GM12878 (cell line): Measurements from ENCODE around the gene VAV2. TPM values are rescaled to one million over a fixed set of nuclear protein-coding genes. Genes with fewer than 3 reads are reported as not detected.

Experiments
- ATAC-seq: fragments of 200-7000 bp; cut with Tn5 transposase; 3 replicates; pipeline ENCODE4 v1.9.1; 2020; ENCODE audit warnings: mild to moderate bottlenecking, moderate library complexity
- BruUV-seq: library from RNA; stranded (reverse); fragments of 400-500 nt; replicated peaks from 2 replicates; lab custom pipeline; 2021; lab: Mats Ljungman, UMichigan
- CTCF ChIA-PET: fragments of 300-600 bp; sonication (Branson Sonifier 250); formaldehyde crosslinking; extraction: SDS; loops from one replicate; lab custom pipeline; 2021; ENCODE audit warnings: inconsistent platforms; lab: Yijun Ruan, JAX
- POLR2A ChIA-PET: fragments of 350-600 bp; formaldehyde crosslinking; extraction: SDS; loops from one replicate; lab custom pipeline; 2021; ENCODE audit warnings: inconsistent platforms; lab: Charles Lee
- RAD21 ChIA-PET: fragments of 300-600 bp; sonication (Branson Sonifier 250); formaldehyde crosslinking; loops from one replicate; lab custom pipeline; 2023; ENCODE audit warnings: antibody characterized with exemption; ENCODE audit not compliant: unreplicated experiment; lab: Charles Lee
- SMC1A ChIA-PET: fragments of 300-600 bp; sonication (Branson Sonifier 250); formaldehyde crosslinking; loops from one replicate; lab custom pipeline; 2023; ENCODE audit not compliant: unreplicated experiment, uncharacterized antibody; lab: Charles Lee
- DNase-seq: peaks from one replicate; pipeline ENCODE4 v3.0.0-alpha.2; 2011; ENCODE audit warnings: low read depth, low spot score
- FAIRE-seq: peaks from 3 replicates; lab custom pipeline; 2011; peaks lifted over from hg19 to GRCh38; lab: Jason Lieb, UNC
- H2AFZ ChIP-seq: 2 replicates; pipeline ENCODE4 v1.6.0; 2011; ENCODE audit warnings: low read depth, low read length, control low read depth; ENCODE audit not compliant: control insufficient read depth
- H3K27ac ChIP-seq: 2 replicates; pipeline ENCODE4 v1.5.1; 2011; ENCODE audit warnings: control low read depth; ENCODE audit not compliant: control insufficient read depth, insufficient read depth
- H3K27me3 ChIP-seq, 2 experiments: replicated peaks in 1 of 2; 2 replicates each; pipeline versions ENCODE4 v1.6.0 to v1.6.1; 2011; ENCODE audit warnings: low read length in 1 of 2; ENCODE audit not compliant: control insufficient read depth in 2 of 2, insufficient read depth in 2 of 2
- H3K36me3 ChIP-seq, 2 experiments: 2 replicates each; pipeline ENCODE4 v1.5.1; 2011; ENCODE audit warnings: low read length in 1 of 2; ENCODE audit not compliant: control insufficient read depth in 2 of 2, insufficient read depth in 2 of 2
- H3K4me1 ChIP-seq: 2 replicates; pipeline ENCODE4 v1.6.1; 2011; ENCODE audit warnings: mild to moderate bottlenecking, low read length, moderate library complexity, mixed read lengths; ENCODE audit not compliant: control insufficient read depth, insufficient read depth
- H3K4me2 ChIP-seq: 2 replicates; pipeline ENCODE4 v1.6.0; 2011; ENCODE audit warnings: control low read depth; ENCODE audit not compliant: control insufficient read depth, insufficient read depth
- H3K4me3 ChIP-seq: fragments of 200-600 bp; sonication (generic); 2 replicates; pipeline ENCODE4 v1.5.1; 2016
- H3K79me2 ChIP-seq: 2 replicates; pipeline ENCODE4 v1.6.0; 2011; ENCODE audit warnings: low read length; ENCODE audit not compliant: control insufficient read depth, insufficient read depth
- H3K9ac ChIP-seq: 2 replicates; pipeline ENCODE4 v1.8.0; 2011; ENCODE audit warnings: low read length, control low read depth, mixed read lengths; ENCODE audit not compliant: control insufficient read depth, insufficient read depth
- H3K9me3 ChIP-seq: replicated peaks from 3 replicates; pipeline ENCODE4 v1.5.1; 2011; ENCODE audit warnings: mild to moderate bottlenecking, low read length; ENCODE audit not compliant: control insufficient read depth, insufficient read depth
- H4K20me1 ChIP-seq: 2 replicates; pipeline ENCODE4 v1.6.0; 2011; ENCODE audit not compliant: control insufficient read depth, insufficient read depth
- ATF7 ChIP-seq: fragments of 450-650 bp; IDR thresholded peaks from 2 replicates; pipeline ENCODE4 v1.6.1; 2016; ENCODE audit warnings: low read depth, mild to moderate bottlenecking
- BCLAF1 ChIP-seq: fragments of 450-650 bp; IDR thresholded peaks from 2 replicates; pipeline ENCODE4 v1.6.1; 2017; ENCODE audit warnings: antibody characterized with exemption, mild to moderate bottlenecking, moderate library complexity
- BHLHE40 ChIP-seq, 2 experiments: fragments of 450-650 bp in 1 of 2; IDR thresholded peaks; 2 replicates each; pipeline ENCODE4 v1.6.1; 2011 to 2017; ENCODE audit warnings: low read depth in 2 of 2, borderline replicate concordance in 1 of 2, improper control_type of control experiment in 1 of 2, low read length in 1 of 2, mild to moderate bottlenecking in 1 of 2
- CREM ChIP-seq: IDR thresholded peaks from 2 replicates; pipeline ENCODE4 v1.6.1; 2014; ENCODE audit warnings: antibody characterized with exemption, low read depth
- EGR1 ChIP-seq, 2 experiments: IDR thresholded peaks; 1 replicate in 1 of 2; 2 replicates in 1 of 2; pipeline ENCODE4 v1.6.1; 2011 to 2012; ENCODE audit warnings: low read depth in 2 of 2, low read length in 2 of 2, borderline replicate concordance in 1 of 2, mild to moderate bottlenecking in 1 of 2, moderate library complexity in 1 of 2
- HCFC1 ChIP-seq: fragments of 150-350 bp; IDR thresholded peaks from 2 replicates; pipeline ENCODE4 v1.6.1; 2014; ENCODE audit warnings: low read length
- IKZF1 ChIP-seq: fragments of 450-650 bp; conservative IDR thresholded peaks from 2 replicates; pipeline ENCODE4 v1.6.1; 2017; ENCODE audit warnings: antibody characterized with exemption, mild to moderate bottlenecking
- MEF2A ChIP-seq: IDR thresholded peaks from 2 replicates; pipeline ENCODE4 v1.6.1; 2011; ENCODE audit warnings: low read depth, mild to moderate bottlenecking, low read length, moderate library complexity; ENCODE audit not compliant: insufficient read depth
- NFIC ChIP-seq: IDR thresholded peaks from 2 replicates; pipeline ENCODE4 v1.6.1; 2012; ENCODE audit warnings: low read depth, mild to moderate bottlenecking, inconsistent platforms, low read length, moderate library complexity
- NR2C1 ChIP-seq: fragments of 450-650 bp; IDR thresholded peaks from 2 replicates; pipeline ENCODE4 v1.6.1; 2017; ENCODE audit warnings: antibody characterized with exemption, mild to moderate bottlenecking, moderate library complexity
- NR2C2 ChIP-seq: IDR thresholded peaks from 2 replicates; pipeline ENCODE4 v1.6.1; 2011; ENCODE audit warnings: borderline replicate concordance, low read depth; ENCODE audit not compliant: control insufficient read depth, insufficient read length
- NR2F1 ChIP-seq: fragments of 450-650 bp; conservative IDR thresholded peaks from 2 replicates; pipeline ENCODE4 v1.6.1; 2017; ENCODE audit warnings: mild to moderate bottlenecking
- POLR2A ChIP-seq: IDR thresholded peaks from 2 replicates; pipeline ENCODE4 v1.6.1; 2011; ENCODE audit warnings: low read depth, mild to moderate bottlenecking, low read length
- RAD21 ChIP-seq: IDR thresholded peaks from 2 replicates; pipeline ENCODE4 v1.6.1; 2011; ENCODE audit warnings: mild to moderate bottlenecking, low read depth, low read length, moderate library complexity; ENCODE audit not compliant: insufficient read depth
- RB1 ChIP-seq: fragments of 450-650 bp; formaldehyde crosslinking; IDR thresholded peaks from 2 replicates; pipeline ENCODE4 v1.6.1; 2017; ENCODE audit warnings: mild to moderate bottlenecking, borderline replicate concordance
- SPI1 ChIP-seq: IDR thresholded peaks from 2 replicates; pipeline ENCODE4 v1.6.1; 2011; ENCODE audit warnings: low read depth, mild to moderate bottlenecking, low read length, moderate library complexity, borderline replicate concordance; ENCODE audit not compliant: insufficient read depth
- SRF ChIP-seq, 2 experiments: IDR thresholded peaks; 2 replicates each; pipeline ENCODE4 v1.6.1; 2011; ENCODE audit warnings: low read depth in 2 of 2, low read length in 2 of 2, mild to moderate bottlenecking in 1 of 2, moderate library complexity in 1 of 2
- STAT1 ChIP-seq: fragments of 450-650 bp; conservative IDR thresholded peaks from 2 replicates; pipeline ENCODE4 v1.6.1; 2014; ENCODE audit warnings: antibody characterized with exemption, mild to moderate bottlenecking
- TCF12 ChIP-seq: IDR thresholded peaks from 2 replicates; pipeline ENCODE4 v1.6.1; 2011; ENCODE audit warnings: low read depth, mild to moderate bottlenecking, low read length
- TCF3 ChIP-seq: IDR thresholded peaks from 2 replicates; pipeline ENCODE4 v1.6.1; 2012; ENCODE audit warnings: low read depth, mild to moderate bottlenecking, low read length, borderline replicate concordance; ENCODE audit not compliant: insufficient read depth
- ZZZ3 ChIP-seq: IDR thresholded peaks from 2 replicates; pipeline ENCODE4 v1.6.1; 2011; ENCODE audit warnings: low read depth; ENCODE audit not compliant: control insufficient read depth, insufficient read length
- WGBS: methylation state at CpG from one replicate; pipeline ENCODE4 v1.1.6; 2016; ENCODE audit warnings: low lambda C conversion rate; ENCODE audit not compliant: insufficient replicate concordance, insufficient coverage; ENCODE audit errors: missing lambda C conversion rate; 5-methylcytosine and 5-hydroxymethylcytosine counted together
- in situ Hi-C: fragments of 300-500 bp; cut with MboI; formaldehyde crosslinking; loops from 9 replicates; pipeline ENCODE4 v1.14.3; 2018; ENCODE audit warnings: mixed read lengths
- intact Hi-C: fragments of 100-400 bp; cut with micrococcal nuclease; formaldehyde crosslinking; loops from one replicate; pipeline ENCODE4 v1.14.2; 2022; ENCODE audit not compliant: unreplicated experiment
- polyA plus RNA-seq, 11 experiments: library from polyadenylated mRNA; depleted of rRNA in 4 of 11; unstranded in 6 of 11; stranded (reverse) in 5 of 11; fragments of >200 nt; fragmentation: Nextera tagmentation in 4 of 11; fragmentation: Illumina TruSeq in 1 of 11; extraction: Ambion mirVana in 4 of 11; extraction: Trizol in 1 of 11; gene quantifications; 1 replicate in 1 of 11; 2 replicates in 10 of 11; pipeline versions ENCODE4 v1.2.1 to v1.2.3, GENCODE V29; 2011 to 2016; ENCODE audit warnings: inconsistent platforms in 2 of 11, missing spikeins in 2 of 11, low read depth in 1 of 11
- total RNA-seq, 4 experiments: library from RNA; depleted of rRNA in 3 of 4; stranded (reverse); fragments of >200 nt in 3 of 4; fragmentation: Illumina TruSeq in 1 of 4; extraction: Trizol in 1 of 4; gene quantifications; 2 replicates each; pipeline versions ENCODE4 v1.2.1 to v1.2.3, GENCODE V29; 2013 to 2021

The VAV2 gene
- total and polyA plus RNA-seq, 10 of the 15 experiments (the other 5 are each of a cell fraction or from before 2014, with no cell fraction given) = 0.13 to 43.9 (median 16.9) TPM

GRCh38 chr9:133957328-133957727 is 34.8 kb downstream of the VAV2 start (continued):
- 0 out of 2 replicates have a peak, but pooled peaks have one; percentile 21 for TF ChIP-seq NR2F1
- peak; percentile 74 for TF ChIP-seq IKZF1
- no peak for TF ChIP-seq RAD21
- TF ChIP-seq SRF (IDR thresholded peaks at IDR 0.05; ENCODE audit: low read depth in 2 of 2, low read length in 2 of 2) = no peak
- TF ChIP-seq STAT1 = no peak
- no peak for TF ChIP-seq CREM
- no peak for TF ChIP-seq HCFC1
- TF ChIP-seq RB1 = peak; percentile 29; the same call in 1 of the 2 replicates
- TF ChIP-seq NR2C1 = no peak
- no peak for TF ChIP-seq ZZZ3
- TF ChIP-seq SPI1 = no peak
- TF ChIP-seq MEF2A = 0 out of 2 replicates have a peak, but pooled peaks have one; percentile 21
- no peak for TF ChIP-seq NR2C2

- Histone ChIP-seq H3K9me3 (no peaks in the 10 kb centered on the region), H3K27ac (peak overlapping the region; percentile 99), H3K4me1 (peaks cover 64% of the 10 kb centered on the region), H3K79me2 (peaks cover 77% of the 10 kb centered on the region), H2AFZ (no peak overlapping the region), H3K27me3 (no peaks in the 10 kb centered on the region), H4K20me1 (no peaks in the 10 kb centered on the region), H3K9ac (peak overlapping the region; percentile 79), H3K4me2 (peak overlapping the region; percentile 90), H3K4me3 (peak overlapping the region; percentile 67), H3K36me3 (peaks cover 0 to 6% of the 10 kb centered on the region in 2 experiments; a peak in 2 of 4 replicates)
- ChIA-PET POLR2A (interaction anchor here (0.6 to 4.3 kb wide), 9 partner anchors 11 to 135 kb away, joined by 3 to 54 read pairs (median 5); no protein-coding TSS in a partner anchor), CTCF (interaction anchor here (1.1 to 4.3 kb wide), 8 partner anchors 9 to 174 kb away, joined by 3 to 34 read pairs (median 6); no protein-coding TSS in a partner anchor), SMC1A (interaction anchor here (0.8 to 3.9 kb wide), 7 partner anchors 9 to 57 kb away, joined by 3 to 58 read pairs (median 15); no protein-coding TSS in a partner anchor), RAD21 (interaction anchor here (0.9 to 5.0 kb wide), 11 partner anchors 8 to 174 kb away, joined by 3 to 66 read pairs (median 9); partner anchors contain the start of gene VAV2)
- in situ Hi-C loops (no loop called here), intact Hi-C loops (no loop called here)
- WGBS = under 1% methylated on average over 14 of the region's 14 CpGs
- FAIRE-seq (no peak), DNase-seq (no peak), ATAC-seq (peak; percentile 7)
- TSS peak; percentile 46 for BruUV-seq
- peak; percentile 64 for TF ChIP-seq TCF12
- peak; percentile 49 for TF ChIP-seq POLR2A
- no peak for TF ChIP-seq BHLHE40 (IDR thresholded peaks at IDR 0.05; ENCODE audit: borderline replicate concordance in 1 of 2, low read depth in 2 of 2, low read length in 1 of 2)
- no peak for TF ChIP-seq NFIC
- 0 out of 2 replicates have a peak, but pooled peaks have one; percentile 37 for TF ChIP-seq NR2F1
- peak; percentile 39 for TF ChIP-seq IKZF1
- no peak for TF ChIP-seq BCLAF1
- 0 out of 3 replicates have a peak, but pooled peaks of 1 of the 2 experiments have one; percentile 27 for TF ChIP-seq EGR1 (IDR thresholded peaks at IDR 0.05; ENCODE audit: borderline replicate concordance in 1 of 2, low read depth in 2 of 2, low read length in 2 of 2)
- TF ChIP-seq ATF7 = no peak
- TF ChIP-seq TCF3 = 0 out of 2 replicates have a peak, but pooled peaks have one; percentile 21
Observed at GRCh38 chr9:133956520-133957076, 35.5 kb downstream of the VAV2 start.
